Measurements from ENCODE around the gene YEATS2. TPM values are rescaled to one million over a fixed set of nuclear protein-coding genes. Genes with fewer than 3 reads are reported as not detected.
A peak's percentile ranks its signal among the peaks of the same experiment; 100 is the strongest.
"Not testable (repeated sequence)": the region's sequence is repeated elsewhere in the genome, so short reads cannot be mapped to it uniquely, and the experiment has no call there.

YEATS2 gene
- total and polyA plus RNA-seq, 8 donors = 28.4 to 48.8 (median 44.1) TPM

DNA sequence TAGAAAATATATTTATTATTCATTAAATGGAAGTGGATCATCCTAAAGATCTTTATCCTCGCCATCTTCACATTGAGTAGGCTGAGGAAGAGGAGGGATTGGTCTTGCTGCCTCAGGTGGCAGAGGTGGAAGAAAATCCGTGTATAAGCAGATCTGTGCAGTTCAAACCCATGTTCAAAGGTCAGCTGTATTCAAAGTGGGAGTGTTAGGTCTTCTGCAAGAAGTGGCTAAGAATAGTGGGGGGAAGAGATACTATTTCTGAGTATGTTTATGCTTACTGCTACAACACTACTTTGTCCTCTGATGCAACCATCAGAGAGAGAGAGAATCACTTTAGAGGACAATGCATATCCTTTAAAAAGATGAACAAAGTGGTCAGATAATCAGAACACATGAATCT is 39.5 kb downstream of the YEATS2 start:
- H3K36me3 ChIP-seq = peaks cover 0 to 66% of the 10 kb centered on the region in 2 donors
- no peak overlapping the region for H3K4me3 ChIP-seq
- TF ChIP-seq, protein P1, sequence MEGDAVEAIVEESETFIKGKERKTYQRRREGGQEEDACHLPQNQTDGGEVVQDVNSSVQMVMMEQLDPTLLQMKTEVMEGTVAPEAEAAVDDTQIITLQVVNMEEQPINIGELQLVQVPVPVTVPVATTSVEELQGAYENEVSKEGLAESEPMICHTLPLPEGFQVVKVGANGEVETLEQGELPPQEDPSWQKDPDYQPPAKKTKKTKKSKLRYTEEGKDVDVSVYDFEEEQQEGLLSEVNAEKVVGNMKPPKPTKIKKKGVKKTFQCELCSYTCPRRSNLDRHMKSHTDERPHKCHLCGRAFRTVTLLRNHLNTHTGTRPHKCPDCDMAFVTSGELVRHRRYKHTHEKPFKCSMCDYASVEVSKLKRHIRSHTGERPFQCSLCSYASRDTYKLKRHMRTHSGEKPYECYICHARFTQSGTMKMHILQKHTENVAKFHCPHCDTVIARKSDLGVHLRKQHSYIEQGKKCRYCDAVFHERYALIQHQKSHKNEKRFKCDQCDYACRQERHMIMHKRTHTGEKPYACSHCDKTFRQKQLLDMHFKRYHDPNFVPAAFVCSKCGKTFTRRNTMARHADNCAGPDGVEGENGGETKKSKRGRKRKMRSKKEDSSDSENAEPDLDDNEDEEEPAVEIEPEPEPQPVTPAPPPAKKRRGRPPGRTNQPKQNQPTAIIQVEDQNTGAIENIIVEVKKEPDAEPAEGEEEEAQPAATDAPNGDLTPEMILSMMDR (IDR thresholded peaks at IDR 0.05) = no peak
- no peak for DNase-seq
- intact Hi-C loops (cut with DNase I) = no loop called here
- H3K27me3 ChIP-seq = no peaks in the 10 kb centered on the region
- no peaks in the 10 kb centered on the region for H3K9me3 ChIP-seq
- no peak overlapping the region for H3K27ac ChIP-seq
- no peak for ATAC-seq
- H3K4me1 ChIP-seq = no peaks in the 10 kb centered on the region

DNA sequence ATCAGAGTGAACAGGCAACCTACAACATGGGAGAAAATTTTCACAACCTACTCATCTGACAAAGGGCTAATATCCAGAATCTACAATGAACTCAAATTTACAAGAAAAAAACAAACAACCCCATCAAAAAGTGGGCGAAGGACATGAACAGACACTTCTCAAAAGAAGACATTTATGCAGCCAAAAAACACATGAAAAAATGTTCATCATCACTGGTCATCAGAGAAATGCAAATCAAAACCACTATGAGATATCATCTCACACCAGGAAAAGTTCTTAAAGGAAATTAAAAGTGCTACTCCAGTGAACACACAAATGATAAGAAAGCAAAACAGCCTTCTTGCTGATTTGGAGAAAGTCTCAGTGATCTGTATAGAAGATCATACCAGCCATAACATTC is 42.6 kb downstream of the YEATS2 start:
- H3K4me1 ChIP-seq; H3K4me3 ChIP-seq; ATAC-seq; H3K27me3 ChIP-seq; H3K27ac ChIP-seq; intact Hi-C loops (cut with DNase I); DNase-seq; H3K9me3 ChIP-seq: not testable (repeated sequence)
- H3K36me3 ChIP-seq = peaks cover 0 to 45% of the 10 kb centered on the region in 2 donors

DNA sequence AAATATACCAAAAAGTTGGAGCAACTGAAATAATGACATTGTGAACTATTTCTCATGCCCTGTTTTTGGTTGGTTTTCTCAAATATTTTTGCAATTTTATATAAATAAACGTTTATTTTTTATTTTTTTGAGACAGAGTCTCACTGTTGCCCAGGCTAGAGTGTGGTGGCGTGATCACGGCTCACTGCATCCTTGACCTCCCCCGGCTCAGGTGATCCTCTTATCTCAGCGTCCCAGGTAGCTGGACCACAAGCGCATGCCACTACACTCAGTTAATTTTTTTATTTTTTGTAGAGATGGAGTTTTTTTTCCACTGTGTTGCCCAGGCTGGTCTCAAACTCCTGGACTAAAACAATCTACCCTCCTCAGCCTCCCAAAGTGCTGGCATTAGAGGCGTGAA is 45.6 kb downstream of the YEATS2 start:
- no peak for ATAC-seq
- H3K4me3 ChIP-seq = no peak overlapping the region
- intact Hi-C loops (cut with DNase I) = no loop called here
- no peak overlapping the region for H3K27ac ChIP-seq
- no peaks in the 10 kb centered on the region for H3K4me1 ChIP-seq
- H3K9me3 ChIP-seq = no peaks in the 10 kb centered on the region
- H3K36me3 ChIP-seq = peaks cover 0 to 24% of the 10 kb centered on the region in 2 donors
- H3K27me3 ChIP-seq = no peaks in the 10 kb centered on the region
- DNase-seq = no peak
- TF ChIP-seq, protein P1 (IDR thresholded peaks at IDR 0.05) = no peak

DNA sequence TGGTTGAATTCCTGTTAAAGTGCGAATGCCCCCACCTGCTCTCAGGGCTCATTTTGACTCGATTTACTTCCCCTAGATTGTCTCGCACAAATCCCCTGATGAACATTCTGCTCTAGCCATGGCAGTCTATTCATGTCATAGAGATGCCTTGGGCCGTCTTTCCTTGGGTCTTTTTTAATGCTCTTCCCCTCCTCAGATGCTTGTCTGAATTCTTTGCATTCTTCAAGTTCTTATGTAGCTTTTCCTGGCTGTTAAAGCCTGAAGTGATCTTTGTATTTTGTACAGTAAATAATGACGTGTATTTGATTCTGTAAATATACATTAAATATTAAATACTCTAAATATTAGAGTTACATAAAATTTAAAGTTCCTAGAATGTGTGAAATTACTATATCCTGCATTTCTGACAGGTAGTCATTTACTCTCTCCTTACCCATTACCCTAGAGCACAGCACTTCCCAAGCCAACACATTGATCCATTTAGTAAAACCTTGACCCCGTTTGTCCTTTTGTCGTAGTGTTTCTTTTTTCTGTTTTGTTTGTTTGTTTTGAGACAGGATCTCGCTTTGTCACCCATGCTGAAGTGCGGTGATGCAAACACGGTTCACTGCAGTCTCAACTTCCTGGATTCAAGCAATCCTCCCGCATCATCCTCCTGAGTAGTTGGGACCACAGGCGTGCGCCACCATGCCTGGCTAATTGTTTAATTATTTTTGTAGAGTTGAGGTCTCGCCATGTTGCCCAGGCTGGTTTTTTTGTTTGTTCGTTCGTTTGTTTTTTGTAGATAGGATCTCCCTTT is 47.9 kb downstream of the YEATS2 start:
- Histone ChIP-seq H3K27me3 (no peaks in the 10 kb centered on the region), H3K36me3 (peaks cover 0 to 44% of the 10 kb centered on the region in 2 donors), H3K27ac (no peak overlapping the region), H3K9me3 (no peaks in the 10 kb centered on the region), H3K4me1 (no peaks in the 10 kb centered on the region), H3K4me3 (no peak overlapping the region)
- intact Hi-C loops (cut with DNase I) = no loop called here
- TF ChIP-seq, protein P1 (IDR thresholded peaks at IDR 0.05) = no peak
- ATAC-seq (peak; percentile 52), DNase-seq (no peak)

DNA sequence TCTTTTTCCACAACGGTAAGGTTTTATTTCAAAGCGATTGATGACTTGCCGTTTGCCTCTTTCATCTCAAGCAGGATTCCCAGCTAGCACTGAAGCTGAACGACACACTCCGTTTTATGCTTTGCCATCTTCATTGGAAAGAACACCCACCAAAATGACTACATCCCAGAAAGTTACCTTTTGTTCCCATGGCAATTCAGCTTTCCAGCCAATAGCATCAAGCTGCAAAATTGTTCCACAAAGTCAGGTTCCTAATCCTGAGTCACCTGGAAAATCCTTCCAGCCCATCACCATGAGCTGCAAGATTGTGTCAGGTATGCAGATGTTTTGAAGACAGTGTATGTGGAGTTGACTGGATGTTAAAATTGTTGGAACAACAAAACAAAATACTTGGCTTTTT is 56.5 kb downstream of the YEATS2 start:
- Histone ChIP-seq H3K4me3 (no peak overlapping the region), H3K27ac (no peak overlapping the region), H3K36me3 (peaks cover 0 to 97% of the 10 kb centered on the region in 2 donors), H3K27me3 (no peaks in the 10 kb centered on the region), H3K9me3 (no peaks in the 10 kb centered on the region), H3K4me1 (no peaks in the 10 kb centered on the region)
- intact Hi-C loops (cut with DNase I) = no loop called here
- TF ChIP-seq, protein P1 (IDR thresholded peaks at IDR 0.05) = no peak
- ATAC-seq (no peak), DNase-seq (no peak)
